Bronchial smooth muscle cell (primary cell): Measurements from ENCODE around the gene FNDC3B. TPM values are rescaled to one million over a fixed set of nuclear protein-coding genes. Genes with fewer than 3 reads are reported as not detected.

Experiments
- total RNA-seq: library from RNA; depleted of rRNA; stranded (reverse); fragments of >200 nt; gene quantifications from 2 replicates; pipeline ENCODE4 v1.2.1, GENCODE V29; 2014

Gene FNDC3B
- total RNA-seq, result 52.3 and 64.4 TPM in 2 replicates

GRCh38 chr3:172039436-172040077 lies at the start of gene FNDC3B:
Gene FNDC3B, plus strand, starts transcription at chr3:172039578. Its CDS starts 72,902 bp downstream, at chr3:172112480.

GRCh38 chr3:172447611-172448579 lies 408.5 kb downstream of the FNDC3B start, which contains the start of gene GHSR:
Gene GHSR, minus strand, starts transcription at chr3:172448456. Its CDS starts 43 bp downstream, at chr3:172448413.

Other genes with a start within 250 kb of the FNDC3B start
- 9.5 and 15.5 TPM in 2 replicates for gene PLD1, start 229.1 kb upstream of the FNDC3B start, total RNA-seq
- not detected in 2 replicates for gene TMEM212, start 196.2 kb upstream of the FNDC3B start, total RNA-seq